Mesenchymal stem cell (in vitro differentiated cells and primary cell): ENCODE data around the gene GALNT12.

Experiments used
- DNase-seq: peaks from one replicate; pipeline ENCODE4 v3.0.0-alpha.2; 2013
- H2AFZ ChIP-seq: one replicate; pipeline ENCODE4 v1.6.1; 2013; ENCODE audit warnings: low read depth, mild to moderate bottlenecking, control low read depth, inconsistent platforms, low read length, moderate library complexity
- H2AK5ac ChIP-seq: 2 replicates; pipeline ENCODE4 v1.6.1; 2013; ENCODE audit warnings: low read length, moderate library complexity, mild to moderate bottlenecking, inconsistent platforms; ENCODE audit not compliant: severe bottlenecking
- H2BK120ac ChIP-seq: one replicate; pipeline ENCODE4 v1.6.1; 2013; ENCODE audit warnings: low read depth, mild to moderate bottlenecking, inconsistent platforms, low read length, moderate library complexity
- H2BK12ac ChIP-seq, 2 experiments: one replicate each; pipeline ENCODE4 v1.6.1; 2013; ENCODE audit warnings: inconsistent platforms in 2 of 2, low read length in 2 of 2, mild to moderate bottlenecking in 2 of 2, moderate library complexity in 2 of 2, control low read depth in 1 of 2
- H2BK15ac ChIP-seq: one replicate; pipeline ENCODE4 v1.6.1; 2013; ENCODE audit warnings: mild to moderate bottlenecking, low read depth, inconsistent platforms; ENCODE audit not compliant: poor library complexity, severe bottlenecking
- H2BK5ac ChIP-seq: 2 replicates; pipeline ENCODE4 v1.6.1; 2013; ENCODE audit warnings: low read depth, mild to moderate bottlenecking, low read length, control low read depth, inconsistent platforms; ENCODE audit not compliant: poor library complexity, severe bottlenecking
- H3K14ac ChIP-seq, 2 experiments: one replicate each; pipeline ENCODE4 v1.6.1; 2013; ENCODE audit warnings: inconsistent platforms in 2 of 2, low read length in 2 of 2, control low read depth in 1 of 2, mild to moderate bottlenecking in 1 of 2, moderate library complexity in 1 of 2
- H3K18ac ChIP-seq, 2 experiments: one replicate each; pipeline ENCODE4 v1.6.1; 2013; ENCODE audit warnings: inconsistent platforms in 2 of 2, low read length in 2 of 2, control low read depth in 1 of 2, low read depth in 1 of 2, mild to moderate bottlenecking in 1 of 2
- H3K23ac ChIP-seq, 2 experiments: one replicate each; pipeline ENCODE4 v1.6.1; 2013; ENCODE audit warnings: inconsistent platforms in 2 of 2, low read length in 2 of 2, mild to moderate bottlenecking in 2 of 2, moderate library complexity in 2 of 2, control low read depth in 1 of 2
- H3K27ac ChIP-seq: 2 replicates; pipeline ENCODE4 v1.5.1; 2013; ENCODE audit warnings: mild to moderate bottlenecking, moderate library complexity, low read length, control low read depth, inconsistent platforms; ENCODE audit not compliant: poor library complexity, severe bottlenecking
- H3K27me3 ChIP-seq, 2 experiments: 2 replicates each; pipeline versions ENCODE4 v1.6.1 to v1.7.0; 2013; ENCODE audit warnings: low read length in 2 of 2, mild to moderate bottlenecking in 2 of 2, moderate library complexity in 2 of 2, control low read depth in 1 of 2, inconsistent platforms in 1 of 2; ENCODE audit not compliant: control insufficient read depth in 1 of 2, insufficient read depth in 1 of 2
- H3K36me3 ChIP-seq, 2 experiments: 2 replicates each; pipeline versions ENCODE4 v1.6.1 to v1.7.0; 2013; ENCODE audit warnings: low read length in 2 of 2, control low read depth in 1 of 2, inconsistent platforms in 1 of 2, low read depth in 1 of 2, mild to moderate bottlenecking in 1 of 2; ENCODE audit not compliant: insufficient read depth in 2 of 2, control insufficient read depth in 1 of 2
- H3K4ac ChIP-seq, 2 experiments: one replicate each; pipeline ENCODE4 v1.6.1; 2013; ENCODE audit warnings: inconsistent platforms in 2 of 2, low read length in 2 of 2, mild to moderate bottlenecking in 2 of 2, moderate library complexity in 2 of 2, control low read depth in 1 of 2, low read depth in 1 of 2
- H3K4me1 ChIP-seq: 2 replicates; pipeline ENCODE4 v1.6.1; 2013; ENCODE audit warnings: low read depth, low read length, control low read depth; ENCODE audit not compliant: control insufficient read depth, insufficient read depth
- H3K4me2 ChIP-seq: 2 replicates; pipeline ENCODE4 v1.6.1; 2013; ENCODE audit warnings: low read length, mild to moderate bottlenecking, inconsistent platforms; ENCODE audit not compliant: poor library complexity, severe bottlenecking
- H3K4me3 ChIP-seq, 2 experiments: 2 replicates each; pipeline versions ENCODE4 v1.5.1 to v1.7.0; 2013; ENCODE audit warnings: low read length in 2 of 2, mild to moderate bottlenecking in 2 of 2, control low read depth in 1 of 2, low read depth in 1 of 2; ENCODE audit not compliant: insufficient read depth in 1 of 2
- H3K79me1 ChIP-seq: replicated peaks from 2 replicates; pipeline ENCODE4 v1.6.1; 2013; ENCODE audit warnings: mild to moderate bottlenecking, control low read depth, low read length, inconsistent platforms; ENCODE audit not compliant: poor library complexity, severe bottlenecking
- H3K9ac ChIP-seq: 2 replicates; pipeline ENCODE4 v1.7.0; 2013; ENCODE audit warnings: mild to moderate bottlenecking, low read length, moderate library complexity
- H3K9me3 ChIP-seq: 2 replicates; pipeline ENCODE4 v1.7.0; 2013; ENCODE audit warnings: mild to moderate bottlenecking, low read length; ENCODE audit not compliant: control insufficient read depth
- H4K8ac ChIP-seq: one replicate; pipeline ENCODE4 v1.6.1; 2013; ENCODE audit warnings: inconsistent platforms, mild to moderate bottlenecking, low read length, moderate library complexity
- H4K91ac ChIP-seq: one replicate; pipeline ENCODE4 v1.6.1; 2013; ENCODE audit warnings: mild to moderate bottlenecking, low read length, inconsistent platforms
- WGBS: methylation state at CpG from one replicate; pipeline ENCODE4 v1.1.7; 2013; ENCODE audit warnings: mixed read lengths; 5-methylcytosine and 5-hydroxymethylcytosine counted together

GALNT12 gene

GRCh38 chr9:98833090-98833956 is 25.9 kb downstream of the GALNT12 start:
- Histone ChIP-seq H3K79me1 (no peaks in the 10 kb centered on the region), H3K9me3 (no peaks in the 10 kb centered on the region), H2AK5ac (no peak overlapping the region), H4K91ac (no peak overlapping the region), H3K14ac (no peak overlapping the region), H2BK120ac (no peak overlapping the region), H3K36me3 (peaks cover 0 to 66% of the 10 kb centered on the region in 2 experiments), H3K4me3 (no peak overlapping the region), H2AFZ (no peak overlapping the region), H3K4ac (no peak overlapping the region), H3K23ac (no peak overlapping the region), H3K27me3 (no peaks in the 10 kb centered on the region), H2BK5ac (no peak overlapping the region), H3K27ac (no peak overlapping the region), H2BK15ac (no peak overlapping the region), H2BK12ac (no peak overlapping the region), H3K18ac (no peak overlapping the region), H3K9ac (no peak overlapping the region), H3K4me1 (no peaks in the 10 kb centered on the region), H4K8ac (no peak overlapping the region), H3K4me2 (no peak overlapping the region)
- DNase-seq: no peak
- 88% methylated on average over 9 of the region's 9 CpGs for WGBS

- Histone ChIP-seq H3K36me3 (peaks cover 0 to 75% of the 10 kb centered on the region in 2 experiments), H3K27me3 (no peaks in the 10 kb centered on the region), H3K79me1 (no peaks in the 10 kb centered on the region), H3K4ac (no peak overlapping the region), H3K9ac (no peak overlapping the region), H2BK15ac (no peak overlapping the region), H4K91ac (no peak overlapping the region), H2BK12ac (no peak overlapping the region), H3K4me1 (no peaks in the 10 kb centered on the region), H2AFZ (no peak overlapping the region), H3K23ac (no peak overlapping the region), H2AK5ac (no peak overlapping the region), H3K18ac (no peak overlapping the region), H3K4me2 (no peak overlapping the region), H3K9me3 (no peaks in the 10 kb centered on the region), H2BK120ac (no peak overlapping the region), H3K27ac (no peak overlapping the region), H2BK5ac (no peak overlapping the region), H3K4me3 (no peak overlapping the region), H4K8ac (no peak overlapping the region), H3K14ac (no peak overlapping the region)
- WGBS: 86% methylated on average over 9 of the region's 9 CpGs
- DNase-seq: no peak
Measured at GRCh38 chr9:98834386-98834785, 26.9 kb downstream of the GALNT12 start.

- H3K14ac ChIP-seq: no peak overlapping the region
Measured at GRCh38 chr9:98836206-98836605, 28.7 kb downstream of the GALNT12 start.

GRCh38 chr9:98837516-98837915 is 30.0 kb downstream of the GALNT12 start:
- no peak overlapping the region for H2BK5ac ChIP-seq
- no peak overlapping the region for H3K4me2 ChIP-seq
- H3K4me3 ChIP-seq: no peak overlapping the region
- no peaks in the 10 kb centered on the region for H3K9me3 ChIP-seq
- H4K8ac ChIP-seq: no peak overlapping the region
- H2AK5ac ChIP-seq: no peak overlapping the region
- H4K91ac ChIP-seq: no peak overlapping the region
- no peak overlapping the region for H3K23ac ChIP-seq
- no peak overlapping the region for H2BK120ac ChIP-seq
- no peak overlapping the region for H2AFZ ChIP-seq
- H3K4me1 ChIP-seq: no peaks in the 10 kb centered on the region
- H2BK15ac ChIP-seq: no peak overlapping the region
- no peaks in the 10 kb centered on the region for H3K27me3 ChIP-seq
- no peak overlapping the region for H3K27ac ChIP-seq
- H3K9ac ChIP-seq: no peak overlapping the region
- H3K79me1 ChIP-seq: no peaks in the 10 kb centered on the region
- no peak overlapping the region for H2BK12ac ChIP-seq
- H3K14ac ChIP-seq: no peak overlapping the region
- H3K36me3 ChIP-seq: peaks cover 0 to 79% of the 10 kb centered on the region in 2 experiments
- WGBS: 85% methylated on average over 4 of the region's 4 CpGs
- no peak for DNase-seq
- H3K4ac ChIP-seq: no peak overlapping the region
- H3K18ac ChIP-seq: no peak overlapping the region

More at GRCh38 chr9:98836206-98836605, 28.7 kb downstream of the GALNT12 start:
- Histone ChIP-seq H3K18ac (no peak overlapping the region), H3K79me1 (no peaks in the 10 kb centered on the region), H2BK5ac (no peak overlapping the region), H3K4me1 (no peaks in the 10 kb centered on the region), H2AFZ (no peak overlapping the region), H3K27ac (no peak overlapping the region), H2BK12ac (no peak overlapping the region), H3K4me2 (no peak overlapping the region), H2AK5ac (no peak overlapping the region), H4K91ac (no peak overlapping the region), H3K4me3 (no peak overlapping the region), H2BK15ac (no peak overlapping the region), H3K9ac (no peak overlapping the region), H3K4ac (no peak overlapping the region), H3K27me3 (no peaks in the 10 kb centered on the region), H3K36me3 (peaks cover 0 to 79% of the 10 kb centered on the region in 2 experiments), H3K23ac (no peak overlapping the region), H4K8ac (no peak overlapping the region), H3K9me3 (no peaks in the 10 kb centered on the region), H2BK120ac (no peak overlapping the region)
- DNase-seq: no peak
- WGBS: 96% methylated on average over 3 of the region's 4 CpGs
